Dedifferentiated amniotic fluid mesenchymal stem cell (primary cell): ENCODE results near the gene MTCP1.

ENCODE experiments used
- DNase-seq: peaks from one replicate; pipeline ENCODE4 v3.0.0-alpha.2; 2016; ENCODE audit errors: extremely low spot score

MTCP1 gene

GRCh38 chrX:155053656-155054055 lies 17.3 kb downstream of the MTCP1 start:
- DNase-seq = no peak

GRCh38 chrX:155052738-155053498 lies 18.0 kb downstream of the MTCP1 start:
- DNase-seq = no peak

DNA sequence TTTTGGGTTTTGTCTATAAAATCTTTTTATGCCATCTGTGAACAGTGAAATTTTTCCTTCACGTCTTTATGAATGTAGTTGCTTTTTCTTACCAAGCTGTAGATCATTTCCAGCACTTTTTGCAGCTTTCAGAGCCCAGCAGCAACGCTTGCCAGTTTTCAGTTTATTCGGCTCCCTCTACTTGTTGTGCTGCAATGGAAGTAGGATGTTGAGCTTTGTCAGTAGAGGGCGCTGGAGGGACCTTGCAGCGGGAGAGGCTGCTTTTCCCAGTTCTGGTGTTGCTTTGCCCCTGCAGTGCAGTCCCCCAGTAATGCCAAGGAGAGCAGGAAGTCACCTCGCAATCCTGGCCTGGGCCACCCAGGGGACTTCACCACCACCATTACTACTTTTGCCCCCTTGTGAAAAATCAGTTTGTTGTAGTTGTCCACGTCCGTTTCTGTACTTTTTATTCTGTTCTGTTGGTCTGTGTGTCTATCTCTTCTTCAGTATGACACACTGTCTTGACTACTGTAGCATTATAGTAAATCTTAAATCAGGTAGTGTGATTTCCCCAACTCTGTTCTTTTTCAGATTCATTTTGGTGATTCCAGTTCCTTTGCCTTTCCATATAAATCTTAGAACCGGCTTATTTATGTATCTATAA lies 21.8 kb downstream of the MTCP1 start:
- peak; percentile 42 for DNase-seq

GRCh38 chrX:155046811-155047528 lies 24.0 kb downstream of the MTCP1 start:
- DNase-seq = no peak

DNA sequence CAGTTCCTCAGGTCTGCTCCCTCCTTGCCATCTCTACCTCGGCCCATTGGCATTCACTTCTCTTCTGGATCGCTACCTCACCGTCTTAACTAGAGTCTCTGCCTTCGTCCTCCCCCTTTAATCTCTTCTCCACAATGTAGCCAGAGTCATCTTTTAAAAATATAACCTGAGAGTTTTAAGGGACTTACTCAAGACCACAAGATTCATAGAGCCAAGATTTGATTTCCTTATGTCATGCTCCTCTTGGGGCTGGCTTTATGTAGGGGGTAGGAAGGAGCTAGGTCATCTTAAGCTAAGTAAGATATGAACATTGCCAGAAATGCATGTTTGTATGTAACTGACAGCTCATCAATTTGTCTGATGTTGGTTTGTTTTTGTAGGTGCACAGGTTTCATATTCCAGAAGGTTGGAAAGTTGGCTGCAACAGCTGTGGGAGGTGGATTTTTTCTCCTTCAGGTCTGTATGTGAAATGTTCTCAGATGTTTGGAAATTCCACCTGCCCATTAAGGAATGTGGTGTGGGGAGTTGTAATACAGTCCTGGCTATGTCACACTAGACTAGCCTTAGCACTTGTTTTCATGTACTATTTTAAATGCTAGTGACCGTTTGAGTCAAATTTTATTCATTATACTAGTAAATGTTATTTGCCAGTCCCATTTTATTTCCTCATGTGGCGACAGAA lies 24.7 kb downstream of the MTCP1 start:
- no peak for DNase-seq

- no peak for DNase-seq
Observed at GRCh38 chrX:155035688-155036087, 35.2 kb downstream of the MTCP1 start.

DNA sequence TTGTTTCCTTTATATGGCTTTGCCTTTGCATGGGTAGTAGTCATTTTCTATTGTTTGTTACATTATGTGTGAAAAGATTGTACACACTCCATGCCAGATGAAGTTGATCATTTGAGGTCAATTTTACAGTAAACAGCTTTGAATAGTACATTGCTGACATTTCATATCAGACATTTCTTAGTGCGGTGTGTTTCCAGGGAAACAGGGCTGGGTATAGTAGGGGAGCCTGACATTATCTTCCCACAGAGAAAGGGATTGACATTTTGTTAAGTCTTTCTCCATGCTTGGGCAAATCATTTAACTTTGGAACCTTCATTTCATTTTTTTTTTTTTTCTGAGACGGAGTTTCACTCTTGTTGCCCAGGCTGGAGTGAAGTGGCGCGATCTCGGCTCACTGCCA lies 39.3 kb downstream of the MTCP1 start:
- no peak for DNase-seq

DNA sequence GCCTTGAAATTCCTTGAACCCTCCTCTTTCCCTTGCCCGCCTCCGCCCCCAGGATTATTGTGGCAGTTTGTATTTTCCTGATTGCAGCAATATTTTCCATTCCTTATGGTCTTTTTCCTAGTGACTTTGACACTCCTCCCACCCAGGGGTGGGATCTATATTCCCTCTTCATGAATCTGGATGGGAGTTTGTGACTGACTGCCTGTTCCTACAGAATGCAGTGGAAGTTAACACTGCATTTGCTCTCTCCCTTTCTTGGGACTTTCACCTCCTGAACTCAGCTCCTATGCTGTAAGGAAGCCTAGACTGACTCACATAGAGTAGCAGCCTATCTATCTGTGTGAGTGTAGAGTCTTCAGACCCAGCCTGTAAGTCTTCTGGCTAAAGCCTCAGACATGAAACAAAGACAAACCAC lies 42.1 kb downstream of the MTCP1 start:
- DNase-seq = no peak

DNA sequence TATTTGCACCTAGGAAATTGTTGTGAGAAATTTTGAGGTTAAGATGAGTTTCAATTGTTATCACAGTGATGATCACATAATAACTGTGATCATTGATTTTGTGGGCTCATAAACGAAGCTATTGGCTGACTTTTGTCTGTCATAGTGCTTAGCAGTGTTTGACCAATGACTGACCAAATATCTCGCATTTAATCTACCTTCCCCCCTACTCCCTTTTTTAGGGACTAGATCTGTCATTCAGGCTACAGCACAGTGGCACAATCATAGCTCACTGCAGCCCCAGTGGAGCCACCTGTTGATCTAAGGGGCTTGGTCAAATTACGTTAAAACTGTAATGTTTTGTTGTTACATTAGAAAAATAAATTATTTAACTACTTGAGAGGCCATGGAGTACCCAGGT lies 42.8 kb downstream of the MTCP1 start:
- DNase-seq = no peak

GRCh38 chrX:155027509-155028066 lies 43.3 kb downstream of the MTCP1 start:
- DNase-seq = peak; percentile 56

DNA sequence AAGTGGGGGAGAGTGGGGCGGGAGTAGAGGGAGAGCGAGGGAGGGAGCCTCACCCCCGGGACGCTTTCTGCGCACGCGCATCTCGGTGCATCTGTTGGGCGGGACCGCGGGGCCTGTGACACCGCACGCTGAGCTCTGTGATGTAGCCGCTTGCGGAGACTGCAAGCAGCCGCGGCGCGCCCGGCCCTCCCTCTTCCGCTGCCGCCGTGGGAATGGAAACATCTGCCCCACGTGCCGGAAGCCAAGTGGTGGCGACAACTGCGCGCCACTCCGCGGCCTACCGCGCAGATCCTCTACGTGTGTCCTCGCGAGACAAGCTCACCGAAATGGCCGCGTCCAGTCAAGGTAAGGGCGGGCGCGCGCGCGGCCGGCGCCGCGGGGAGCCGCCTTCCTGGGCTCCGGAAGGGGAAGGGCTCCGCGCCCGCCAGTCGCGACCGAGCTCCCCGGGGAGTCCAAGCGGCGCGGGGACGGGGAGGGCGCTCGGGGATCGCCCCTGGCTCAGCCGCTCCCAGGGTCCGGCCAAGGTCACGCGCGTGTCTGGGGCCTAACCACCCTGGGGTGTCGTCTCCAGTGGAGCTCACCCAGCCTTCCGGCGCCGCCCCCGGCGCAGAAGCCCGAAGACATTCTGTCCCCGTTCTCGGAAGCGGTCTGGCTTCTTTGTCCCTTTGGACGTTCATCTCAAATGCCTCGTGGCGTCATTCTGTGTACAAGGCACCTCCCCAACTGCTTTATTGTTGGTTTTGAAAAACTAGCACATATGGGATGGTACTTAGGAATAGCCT lies 44.0 kb downstream of the MTCP1 start, which contains the start of gene FUNDC2:
TSS of gene FUNDC2 (plus strand) at position 118 of the 782 bp plus-strand sequence. CDS start at position 213, 95 bp downstream.
- DNase-seq = peak; percentile 75

DNA sequence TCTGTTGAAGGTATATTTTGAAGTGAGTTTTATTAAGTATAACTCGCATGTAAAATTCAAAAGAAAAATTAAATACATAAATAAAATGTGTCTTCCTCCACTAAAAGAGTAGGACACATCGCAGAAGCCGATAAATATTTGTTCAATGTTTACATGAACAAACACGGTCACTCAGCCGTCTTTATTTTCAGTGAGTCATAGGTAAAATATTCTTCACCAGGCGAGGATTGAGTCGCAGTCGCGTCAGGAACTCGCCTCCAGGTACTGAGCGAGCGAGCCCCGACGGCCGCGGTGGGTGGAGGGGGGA lies 44.6 kb downstream of the MTCP1 start:
- no peak for DNase-seq

DNA sequence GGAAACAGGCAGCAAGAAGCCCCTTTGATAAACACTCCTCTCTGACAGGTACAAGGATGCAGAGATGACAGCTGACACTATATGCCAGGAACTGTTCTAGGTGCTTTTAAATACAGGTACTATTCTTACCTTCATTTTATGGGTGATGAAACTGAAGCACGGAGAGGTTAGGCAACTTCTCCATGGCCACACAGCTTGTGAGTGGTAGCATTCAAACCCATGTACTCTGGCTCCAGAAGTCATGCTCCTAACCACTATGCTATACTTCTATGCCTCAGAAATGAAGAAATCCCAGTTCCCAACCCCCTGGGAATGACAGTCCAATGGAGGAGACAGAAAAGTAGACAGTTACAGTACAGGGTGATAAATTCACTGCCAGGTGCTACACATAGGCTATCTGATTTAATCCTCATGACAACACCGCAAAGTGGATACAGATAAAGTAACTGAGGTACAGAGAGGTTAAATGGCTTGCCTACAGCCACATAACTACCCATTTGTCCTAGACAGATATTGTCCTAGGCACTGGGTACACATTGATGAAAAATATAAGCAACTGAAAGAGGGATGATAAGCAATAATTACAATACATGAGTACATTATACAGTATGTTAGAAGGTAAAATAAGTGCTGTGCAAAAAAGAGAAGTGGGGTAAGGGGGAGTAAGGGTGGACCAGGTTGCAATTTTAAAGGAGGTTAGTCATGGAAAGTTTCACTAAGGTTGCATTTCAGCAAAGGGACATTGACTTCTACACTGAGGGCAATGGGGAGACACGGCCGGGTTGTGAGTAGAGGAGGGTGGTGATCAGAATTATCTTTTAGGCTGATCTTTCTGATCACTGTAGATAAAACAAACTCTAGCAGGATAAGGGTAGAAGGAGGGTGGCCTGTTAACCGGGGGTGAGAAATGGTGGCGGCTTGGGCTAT lies 46.8 kb downstream of the MTCP1 start:
- no peak for DNase-seq

DNA sequence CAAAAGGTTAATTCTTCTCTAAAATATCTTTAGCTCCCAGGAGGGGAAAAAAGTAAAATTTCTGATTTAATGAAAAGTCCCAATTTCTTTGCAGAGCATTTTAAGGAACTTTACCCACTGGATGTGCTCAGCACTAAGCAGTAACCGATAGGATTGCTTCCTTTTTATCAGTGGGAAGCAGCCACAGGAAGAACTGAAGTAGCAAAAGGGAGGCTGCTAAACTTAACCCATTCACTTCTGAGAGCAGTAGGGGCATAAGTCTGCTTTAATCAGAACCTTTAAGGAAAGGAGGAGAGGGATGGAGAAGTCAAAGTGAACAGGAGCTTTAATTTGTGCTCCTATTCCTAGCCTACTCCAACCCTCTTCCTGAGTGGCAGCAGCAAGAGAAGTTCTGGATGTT lies 48.4 kb downstream of the MTCP1 start, which contains the start of gene F8:
TSS of gene F8 (minus strand) at position 139 of the 400 bp plus-strand sequence. CDS start 171 bp downstream, outside the sequence.
- no peak for DNase-seq

DNA sequence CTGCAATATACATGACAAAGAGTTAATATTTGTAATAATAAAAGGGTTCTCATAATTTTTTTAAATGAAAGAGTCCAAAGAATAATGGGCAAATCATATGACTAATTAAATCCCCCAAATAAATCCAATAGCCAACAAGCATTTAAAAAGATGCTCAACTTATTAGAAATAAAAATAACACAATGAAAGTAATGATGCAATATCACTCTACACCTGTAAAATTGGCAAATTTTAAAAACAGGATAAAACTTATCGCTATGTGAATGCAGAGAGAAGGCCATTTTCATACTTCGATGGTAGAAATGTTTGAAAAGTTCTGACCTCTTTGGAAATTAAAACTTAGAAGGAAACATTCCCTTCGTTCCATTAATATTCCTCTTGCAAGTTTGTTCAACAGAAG lies 50.3 kb downstream of the MTCP1 start:
- DNase-seq = no peak
